BE2C (cell line): ENCODE measurements around the gene MBD2.

Experiments
- DNase-seq: peaks from one replicate; pipeline ENCODE4 v3.0.0-alpha.2; 2020
- H3K27me3 ChIP-seq: fragments of 250-450 bp; sonication (Bioruptor Pico); 2 replicates; pipeline ENCODE4 v1.5.1; 2020; ENCODE audit warnings: mild to moderate bottlenecking
- H3K36me3 ChIP-seq: fragments of 250-450 bp; sonication (Bioruptor Pico); 2 replicates; pipeline ENCODE4 v1.5.1; 2020; ENCODE audit warnings: mild to moderate bottlenecking
- H3K4me1 ChIP-seq: fragments of 250-450 bp; sonication (Bioruptor Pico); 2 replicates; pipeline ENCODE4 v1.5.1; 2020
- H3K4me3 ChIP-seq: 2 replicates; pipeline ENCODE4 v1.5.1; 2011; ENCODE audit warnings: low read depth, low read length
- H3K9me3 ChIP-seq: fragments of 250-450 bp; sonication (Bioruptor Pico); 2 replicates; pipeline ENCODE4 v1.5.1; 2020
- TF ChIP-seq, protein P1 (sequence below): IDR thresholded peaks from 2 replicates; pipeline ENCODE4 v1.5.1; 2012; ENCODE audit warnings: mild to moderate bottlenecking, low read depth, low read length

MBD2 gene

GRCh38 chr18:54251606-54252390 is 27.3 kb upstream of the MBD2 start:
- TF ChIP-seq, protein P1, sequence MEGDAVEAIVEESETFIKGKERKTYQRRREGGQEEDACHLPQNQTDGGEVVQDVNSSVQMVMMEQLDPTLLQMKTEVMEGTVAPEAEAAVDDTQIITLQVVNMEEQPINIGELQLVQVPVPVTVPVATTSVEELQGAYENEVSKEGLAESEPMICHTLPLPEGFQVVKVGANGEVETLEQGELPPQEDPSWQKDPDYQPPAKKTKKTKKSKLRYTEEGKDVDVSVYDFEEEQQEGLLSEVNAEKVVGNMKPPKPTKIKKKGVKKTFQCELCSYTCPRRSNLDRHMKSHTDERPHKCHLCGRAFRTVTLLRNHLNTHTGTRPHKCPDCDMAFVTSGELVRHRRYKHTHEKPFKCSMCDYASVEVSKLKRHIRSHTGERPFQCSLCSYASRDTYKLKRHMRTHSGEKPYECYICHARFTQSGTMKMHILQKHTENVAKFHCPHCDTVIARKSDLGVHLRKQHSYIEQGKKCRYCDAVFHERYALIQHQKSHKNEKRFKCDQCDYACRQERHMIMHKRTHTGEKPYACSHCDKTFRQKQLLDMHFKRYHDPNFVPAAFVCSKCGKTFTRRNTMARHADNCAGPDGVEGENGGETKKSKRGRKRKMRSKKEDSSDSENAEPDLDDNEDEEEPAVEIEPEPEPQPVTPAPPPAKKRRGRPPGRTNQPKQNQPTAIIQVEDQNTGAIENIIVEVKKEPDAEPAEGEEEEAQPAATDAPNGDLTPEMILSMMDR = no peak
- no peaks in the 10 kb centered on the region for H3K36me3 ChIP-seq

DNA sequence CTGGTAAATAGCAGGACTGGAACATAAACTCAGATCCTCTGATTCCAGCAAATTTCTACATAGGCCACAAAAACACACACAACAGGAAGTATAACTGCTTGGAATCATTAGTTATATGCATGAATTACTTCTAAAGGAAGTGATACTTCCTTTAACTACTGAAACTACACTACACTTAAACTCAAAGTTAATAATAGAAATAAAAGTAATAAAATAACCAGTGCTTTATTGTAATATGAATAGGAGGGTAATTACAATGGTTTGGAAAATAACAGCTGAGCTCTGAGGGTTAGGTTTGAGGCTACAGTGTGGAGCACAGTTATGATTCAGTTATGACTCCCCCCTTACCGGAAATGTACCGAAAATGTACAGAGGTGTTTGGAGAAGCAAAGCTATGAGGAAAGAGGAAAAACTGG is 26.4 kb upstream of the MBD2 start:
- TF ChIP-seq, protein P1 = no peak
- Histone ChIP-seq H3K9me3 (no peaks in the 10 kb centered on the region), H3K4me3 (no peak overlapping the region), H3K36me3 (no peaks in the 10 kb centered on the region), H3K4me1 (no peaks in the 10 kb centered on the region), H3K27me3 (no peaks in the 10 kb centered on the region)
- DNase-seq = no peak

More at GRCh38 chr18:54251606-54252390, 27.3 kb upstream of the MBD2 start:
- H3K27me3 ChIP-seq = no peaks in the 10 kb centered on the region
- H3K4me3 ChIP-seq = no peak overlapping the region
- H3K9me3 ChIP-seq = no peaks in the 10 kb centered on the region
- no peak for DNase-seq
- H3K4me1 ChIP-seq = no peaks in the 10 kb centered on the region

- Histone ChIP-seq H3K4me1 (no peaks in the 10 kb centered on the region), H3K36me3 (no peaks in the 10 kb centered on the region), H3K4me3 (no peak overlapping the region), H3K9me3 (no peaks in the 10 kb centered on the region), H3K27me3 (no peaks in the 10 kb centered on the region)
- DNase-seq = no peak
- TF ChIP-seq, protein P1 = no peak
Measured at GRCh38 chr18:54247511-54248175, 23.2 kb upstream of the MBD2 start.

- H3K4me1 ChIP-seq = no peaks in the 10 kb centered on the region
- H3K4me3 ChIP-seq = no peak overlapping the region
- no peaks in the 10 kb centered on the region for H3K9me3 ChIP-seq
- DNase-seq = no peak
- H3K36me3 ChIP-seq = no peaks in the 10 kb centered on the region
- TF ChIP-seq, protein P1 = no peak
- H3K27me3 ChIP-seq = no peaks in the 10 kb centered on the region
Measured at GRCh38 chr18:54242327-54242726, 17.9 kb upstream of the MBD2 start.

- no peaks in the 10 kb centered on the region for H3K27me3 ChIP-seq
- no peaks in the 10 kb centered on the region for H3K9me3 ChIP-seq
- DNase-seq = no peak
- no peaks in the 10 kb centered on the region for H3K4me1 ChIP-seq
- no peaks in the 10 kb centered on the region for H3K36me3 ChIP-seq
- H3K4me3 ChIP-seq = no peak overlapping the region
- TF ChIP-seq, protein P1 = no peak
Measured at GRCh38 chr18:54241483-54241882, 17.0 kb upstream of the MBD2 start.

DNA sequence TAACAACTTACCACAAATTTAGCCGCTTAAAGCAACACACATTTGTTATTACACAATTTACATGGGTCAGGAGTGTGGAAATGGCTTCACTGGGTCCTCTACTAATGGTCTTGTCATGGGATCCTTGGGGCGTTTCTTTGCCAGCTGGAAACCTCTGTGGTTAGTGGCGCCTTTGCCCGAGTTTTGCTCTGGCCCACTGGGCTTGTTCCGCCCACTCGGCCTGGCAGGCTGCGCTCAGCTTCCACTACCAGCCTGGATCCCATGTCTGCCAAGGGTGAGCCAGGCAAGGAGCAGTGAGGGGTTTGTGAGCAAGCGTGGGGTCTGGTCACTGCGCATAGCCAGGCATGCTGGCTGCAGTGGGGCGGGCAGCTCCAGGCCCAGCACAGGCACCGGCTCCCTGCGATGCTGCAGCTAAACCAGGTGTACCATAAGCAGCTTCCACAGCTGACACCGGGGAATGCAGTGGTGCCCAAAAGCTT is 16.2 kb upstream of the MBD2 start:
- no peaks in the 10 kb centered on the region for H3K4me1 ChIP-seq

More for the DNA sequence above, 16.2 kb upstream of the MBD2 start:
- no peak for DNase-seq
- Histone ChIP-seq H3K9me3 (no peaks in the 10 kb centered on the region), H3K27me3 (no peaks in the 10 kb centered on the region), H3K36me3 (no peaks in the 10 kb centered on the region), H3K4me3 (no peak overlapping the region)
- TF ChIP-seq, protein P1 = no peak
